Activated CD4-positive, alpha-beta T cell treated with anti-CD3 and anti-CD28 coated beads, Interleukin-2, amount 50 U/mL, for 24 hours (primary cell): ENCODE results near the gene LMF1.

Experiments
- DNase-seq, 2 donors: peaks; one replicate each; pipeline ENCODE4 v3.0.0-alpha.2; 2020; ENCODE audit warnings: low read depth in 1 of 2, low spot score in 1 of 2

Gene LMF1

GRCh38 chr16:931171-931570, 39.6 kb downstream of the LMF1 start:
- DNase-seq: no peak

- no peak for DNase-seq
Measured at GRCh38 chr16:930511-930910, 40.3 kb downstream of the LMF1 start.

DNA sequence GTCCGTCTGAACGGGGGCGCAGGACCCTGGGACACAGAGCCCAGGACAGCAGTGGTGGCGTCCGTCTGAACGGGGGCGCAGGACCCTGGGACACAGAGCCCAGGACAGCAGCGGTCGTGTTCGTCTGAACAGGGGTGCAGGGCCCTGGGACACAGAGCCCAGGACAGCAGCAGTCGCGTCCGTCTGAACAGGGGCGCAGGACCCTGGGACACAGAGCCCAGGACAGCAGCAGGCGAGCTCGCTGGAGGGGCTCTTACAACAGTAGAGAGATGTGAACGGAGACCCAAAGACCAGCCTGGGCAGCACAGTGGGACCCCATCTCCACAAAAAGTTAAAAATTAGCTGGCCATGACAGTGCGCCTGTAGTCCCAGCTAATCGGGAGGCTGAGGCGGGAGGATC, 40.7 kb downstream of the LMF1 start:
- DNase-seq: no peak

GRCh38 chr16:929227-930073, 41.3 kb downstream of the LMF1 start:
- DNase-seq: no peak

GRCh38 chr16:928526-928925, 42.3 kb downstream of the LMF1 start:
- DNase-seq: no peak

- DNase-seq: no peak
Measured at GRCh38 chr16:927931-928330, 42.9 kb downstream of the LMF1 start.

DNA sequence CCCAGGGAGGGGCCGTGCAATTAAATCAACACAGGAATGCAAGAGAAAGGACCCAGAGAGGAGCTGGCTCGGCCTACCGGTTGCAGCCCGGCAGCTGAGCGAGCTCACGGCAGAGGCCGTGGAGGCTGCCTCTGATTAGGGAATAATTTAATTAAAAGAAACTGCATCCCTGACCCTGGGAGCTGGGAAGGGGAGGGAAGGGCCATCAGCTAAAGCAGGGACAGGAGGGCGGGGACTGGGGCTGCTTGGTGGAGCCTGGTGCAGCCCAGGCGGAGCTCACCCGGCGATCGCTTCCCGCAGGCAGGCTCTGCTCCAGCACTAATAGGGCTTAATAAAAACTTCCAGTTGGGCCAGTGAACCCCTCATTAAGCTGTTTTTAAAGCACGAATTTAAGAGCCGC, 43.4 kb downstream of the LMF1 start:
- no peak for DNase-seq

GRCh38 chr16:926715-927114, 44.1 kb downstream of the LMF1 start:
- no peak for DNase-seq

GRCh38 chr16:924806-925205, 46.0 kb downstream of the LMF1 start:
- no peak for DNase-seq

GRCh38 chr16:924063-924462, 46.7 kb downstream of the LMF1 start:
- DNase-seq: no peak

GRCh38 chr16:923184-923583, 47.6 kb downstream of the LMF1 start:
- DNase-seq: no peak

GRCh38 chr16:922051-922450, 48.7 kb downstream of the LMF1 start:
- no peak for DNase-seq

DNA sequence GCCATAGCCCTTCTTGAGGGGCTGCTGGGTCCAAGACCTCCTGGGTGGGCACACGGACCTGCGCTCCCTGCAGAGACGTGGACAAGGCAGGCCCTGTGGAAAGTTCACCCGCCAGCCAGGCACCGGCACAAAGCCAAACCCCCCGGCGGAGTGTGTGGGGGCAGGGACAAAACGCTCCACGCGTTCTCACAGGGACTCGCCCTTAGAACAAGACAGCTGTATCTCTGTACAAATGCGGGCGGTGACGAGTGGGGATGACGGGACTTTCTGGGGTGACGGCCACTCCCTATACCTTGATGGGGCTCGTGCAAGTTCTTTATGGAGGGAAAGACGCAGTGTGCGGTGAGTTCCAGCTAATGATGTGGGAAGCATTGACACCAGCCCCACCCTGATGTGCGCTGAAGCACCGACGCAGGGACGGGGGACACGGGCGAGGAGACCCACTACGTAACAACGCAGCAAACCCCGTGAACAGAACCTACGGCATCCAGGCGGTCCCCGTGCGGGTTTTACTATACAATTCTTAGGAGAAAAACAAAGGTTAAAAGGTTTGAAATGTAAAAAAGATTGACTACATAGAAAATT, 49.4 kb downstream of the LMF1 start:
- DNase-seq: no peak

DNA sequence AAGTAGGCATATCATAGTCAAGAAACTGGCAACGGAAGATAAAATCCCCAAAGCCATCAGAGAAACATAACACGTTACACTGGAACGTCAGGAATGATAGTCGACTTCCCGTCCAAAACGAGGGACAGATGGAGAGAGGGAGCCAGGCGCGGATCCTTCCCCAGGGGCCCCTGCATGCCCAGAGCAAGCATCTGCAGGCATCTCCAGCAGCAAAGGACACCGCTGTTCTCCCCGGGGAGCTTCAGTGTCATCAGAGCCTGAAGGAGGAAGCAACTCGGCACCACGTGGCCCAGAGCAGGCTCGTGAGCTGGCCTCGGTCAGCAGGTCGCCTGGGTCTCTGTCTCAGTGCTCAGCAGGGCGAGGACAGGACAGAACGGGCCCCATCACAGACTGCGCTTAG, 50.1 kb downstream of the LMF1 start:
- no peak for DNase-seq

GRCh38 chr16:920051-920681, 50.6 kb downstream of the LMF1 start:
- no peak for DNase-seq

DNA sequence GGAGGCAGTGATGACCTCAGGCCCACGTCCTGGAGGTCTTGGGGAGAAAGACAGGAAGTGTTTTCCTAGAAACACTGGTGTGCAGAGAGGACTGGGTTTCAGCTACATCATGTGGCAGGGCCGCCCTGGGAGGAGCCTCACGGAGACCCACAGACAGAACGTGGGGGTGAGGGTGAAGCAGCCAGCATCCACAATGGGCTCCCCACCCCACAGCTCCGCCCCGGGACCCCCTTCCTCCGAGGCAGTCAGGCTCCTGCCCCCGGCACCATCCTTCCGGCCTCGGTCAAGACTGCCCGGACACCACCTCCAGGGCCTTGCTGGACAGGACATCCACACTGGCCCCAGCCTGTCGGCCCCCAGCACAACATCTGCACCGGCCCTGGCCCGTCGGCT, 51.1 kb downstream of the LMF1 start:
- no peak for DNase-seq

DNA sequence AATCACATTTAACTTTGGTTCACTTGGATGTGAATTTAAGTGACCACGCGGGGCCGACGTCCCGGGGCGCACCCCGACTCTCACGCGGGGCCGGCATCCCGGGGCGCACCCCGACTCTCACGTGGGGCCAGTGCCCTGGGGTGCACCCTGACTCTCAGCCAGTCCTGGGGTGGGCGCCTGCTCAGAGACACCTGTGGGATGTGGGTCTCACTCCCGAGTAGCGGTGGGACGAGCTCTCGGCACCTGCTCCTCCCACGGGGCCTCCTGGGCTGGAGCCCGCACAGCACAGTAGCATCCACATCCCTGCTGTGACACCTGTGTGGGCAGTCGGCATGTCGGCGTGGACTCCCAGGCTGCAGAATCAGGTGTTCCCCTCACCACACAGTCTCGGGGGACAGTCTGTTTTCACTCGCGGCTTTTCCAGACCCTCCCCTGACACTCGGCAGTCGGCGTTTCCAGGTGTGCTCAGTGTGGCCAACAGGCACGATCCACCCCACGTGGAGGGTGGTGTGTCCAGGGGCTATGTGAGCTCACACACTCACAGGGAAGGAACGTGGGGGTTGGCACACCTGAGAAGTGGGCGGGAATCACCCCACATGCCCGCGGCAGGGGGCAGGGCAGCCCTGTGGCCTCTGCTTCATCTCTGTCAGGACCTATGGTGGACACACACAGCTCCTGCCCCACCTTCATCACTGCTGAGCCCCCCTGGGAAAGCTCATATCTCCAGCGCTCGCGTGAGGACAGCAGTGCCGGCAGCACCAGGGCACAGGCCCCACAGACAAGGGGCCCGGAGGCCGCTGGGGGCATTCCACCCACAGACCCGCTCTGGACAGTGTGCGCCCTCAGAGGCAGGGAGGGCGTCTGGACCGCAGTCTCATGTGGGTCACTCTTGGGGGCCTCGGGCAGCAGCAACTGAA, 51.8 kb downstream of the LMF1 start:
- no peak for DNase-seq

GRCh38 chr16:918068-918467, 52.7 kb downstream of the LMF1 start:
- DNase-seq: no peak

DNA sequence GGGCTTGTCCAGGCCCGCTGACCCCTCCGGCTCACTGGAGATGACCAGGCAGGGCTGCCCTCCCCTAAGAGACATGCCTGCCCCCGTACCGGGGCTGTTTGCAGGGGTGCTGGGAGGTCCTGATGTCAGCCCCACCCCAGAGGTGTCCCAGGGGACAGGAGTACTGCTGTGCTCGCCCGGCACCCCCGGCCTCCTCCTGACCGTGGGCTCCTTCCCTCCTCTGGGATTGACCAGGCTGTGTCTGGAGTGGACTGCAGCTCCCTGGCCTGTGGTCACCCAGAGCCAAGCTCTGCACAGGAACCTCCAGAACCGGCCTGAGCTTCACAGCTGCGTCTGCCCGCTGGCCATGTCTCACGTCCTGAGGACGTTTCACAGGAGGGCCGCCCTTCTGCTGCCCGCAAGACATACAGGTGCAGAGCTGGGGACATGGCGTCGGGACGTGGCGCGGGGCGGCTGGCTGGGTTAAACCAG, 53.2 kb downstream of the LMF1 start:
- DNase-seq: no peak

GRCh38 chr16:916035-916799, 54.6 kb downstream of the LMF1 start:
- no peak for DNase-seq

DNA sequence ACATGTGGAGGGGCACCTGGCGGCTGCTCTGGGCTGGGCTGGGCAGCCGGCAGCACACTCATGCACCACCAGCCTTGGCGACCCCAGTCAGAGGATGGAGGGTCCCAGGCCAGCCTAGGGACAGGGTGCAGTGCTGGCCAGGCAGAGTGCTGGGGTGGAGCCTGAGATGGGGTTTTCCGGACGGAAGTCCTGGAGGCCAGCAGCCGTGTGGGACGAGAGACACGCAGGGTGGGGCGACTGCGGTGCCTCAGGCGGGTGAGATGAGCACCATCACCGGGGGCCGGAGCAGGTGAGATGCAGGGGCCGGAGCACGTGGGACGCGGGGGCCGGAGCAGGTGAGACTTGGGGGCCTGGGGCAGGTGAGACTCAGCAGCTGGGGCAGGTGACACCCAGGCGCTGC, 55.2 kb downstream of the LMF1 start:
- DNase-seq: no peak
